ENCODE data around the gene CLCN2. TPM values are rescaled to one million over a fixed set of nuclear protein-coding genes. Genes with fewer than 3 reads are reported as not detected.

The CLCN2 gene
- total RNA-seq, 1 donor from 2014 or later = 2.1 TPM

DNA sequence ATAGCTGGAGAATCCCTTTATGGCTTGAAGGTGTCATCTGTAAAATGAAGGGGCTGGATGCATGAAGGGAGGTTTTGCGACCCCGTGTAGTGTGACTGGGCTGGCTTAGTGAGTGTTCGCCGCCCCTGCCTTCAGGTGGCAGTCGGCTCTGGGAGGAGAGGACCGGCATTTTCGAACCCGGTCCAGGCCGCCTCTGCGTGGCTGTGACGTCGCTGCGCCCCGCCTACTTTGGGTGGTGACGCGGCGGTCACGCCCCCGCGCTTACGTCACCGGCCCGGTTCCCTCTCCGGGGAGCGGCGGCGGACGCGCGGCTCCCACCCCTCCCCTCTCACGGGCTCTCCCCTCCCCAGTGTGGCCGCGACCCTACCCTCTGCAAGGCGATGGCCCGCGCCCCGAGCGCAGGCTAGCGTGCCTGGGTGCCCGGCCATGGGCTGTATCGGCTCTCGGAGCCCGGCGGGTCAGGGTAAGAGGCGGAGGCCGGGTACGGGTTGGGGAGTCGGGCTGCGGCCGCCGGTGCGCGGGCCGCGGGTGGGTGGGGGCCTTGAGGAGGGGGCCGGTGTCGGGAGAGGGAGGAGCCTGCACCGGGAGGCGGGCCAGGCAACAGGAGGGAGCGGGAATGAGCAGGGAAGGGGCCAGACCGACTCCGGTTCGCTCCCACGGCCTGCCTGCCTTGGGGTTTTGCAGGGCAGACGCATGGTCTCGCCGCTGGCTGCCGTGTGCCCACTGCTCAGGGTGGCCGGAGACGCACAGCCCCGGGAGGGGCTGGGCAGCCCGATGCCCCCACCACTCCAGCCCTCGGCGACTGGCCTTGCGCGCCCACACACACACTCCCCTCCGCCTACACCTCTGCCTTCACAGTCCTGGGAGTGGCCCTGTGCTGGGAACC is 25.5 kb downstream of the CLCN2 start:
- TF ChIP-seq, protein P1, sequence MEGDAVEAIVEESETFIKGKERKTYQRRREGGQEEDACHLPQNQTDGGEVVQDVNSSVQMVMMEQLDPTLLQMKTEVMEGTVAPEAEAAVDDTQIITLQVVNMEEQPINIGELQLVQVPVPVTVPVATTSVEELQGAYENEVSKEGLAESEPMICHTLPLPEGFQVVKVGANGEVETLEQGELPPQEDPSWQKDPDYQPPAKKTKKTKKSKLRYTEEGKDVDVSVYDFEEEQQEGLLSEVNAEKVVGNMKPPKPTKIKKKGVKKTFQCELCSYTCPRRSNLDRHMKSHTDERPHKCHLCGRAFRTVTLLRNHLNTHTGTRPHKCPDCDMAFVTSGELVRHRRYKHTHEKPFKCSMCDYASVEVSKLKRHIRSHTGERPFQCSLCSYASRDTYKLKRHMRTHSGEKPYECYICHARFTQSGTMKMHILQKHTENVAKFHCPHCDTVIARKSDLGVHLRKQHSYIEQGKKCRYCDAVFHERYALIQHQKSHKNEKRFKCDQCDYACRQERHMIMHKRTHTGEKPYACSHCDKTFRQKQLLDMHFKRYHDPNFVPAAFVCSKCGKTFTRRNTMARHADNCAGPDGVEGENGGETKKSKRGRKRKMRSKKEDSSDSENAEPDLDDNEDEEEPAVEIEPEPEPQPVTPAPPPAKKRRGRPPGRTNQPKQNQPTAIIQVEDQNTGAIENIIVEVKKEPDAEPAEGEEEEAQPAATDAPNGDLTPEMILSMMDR (IDR thresholded peaks at IDR 0.05; ENCODE audit: insufficient read depth, low read length, severe bottlenecking) = no peak
- no peak for FAIRE-seq
- peak; percentile 44 for DNase-seq (ENCODE audit: low read depth)
- Histone ChIP-seq H3K27me3 (ENCODE audit: control insufficient read depth, insufficient read depth, low read length) (no peaks in the 10 kb centered on the region), H3K36me3 (ENCODE audit: control insufficient read depth, insufficient read depth, low read length) (peaks cover 20% of the 10 kb centered on the region), H3K4me3 (ENCODE audit: low read depth, low read length) (peak overlapping the region; percentile 75)

DNA sequence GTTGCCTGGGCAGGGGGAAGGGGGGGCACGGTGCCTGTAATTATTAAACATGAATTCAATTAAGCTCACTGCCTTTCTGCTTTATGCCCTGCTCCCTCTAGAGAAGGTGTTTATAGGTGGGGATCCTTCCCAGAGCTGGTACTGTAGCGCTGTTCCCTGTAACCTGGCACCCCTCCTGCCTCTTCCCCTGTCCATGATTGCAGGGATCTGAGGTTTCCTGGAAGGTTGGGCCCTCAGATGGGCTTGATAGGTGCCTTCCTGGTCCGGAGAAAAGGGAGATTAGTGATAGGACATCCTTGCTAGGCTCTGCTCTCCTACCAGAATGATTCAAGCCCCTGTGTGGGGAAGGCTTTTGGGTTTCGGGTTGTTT is 26.1 kb downstream of the CLCN2 start:
- FAIRE-seq = no peak
- Histone ChIP-seq H3K27me3 (ENCODE audit: control insufficient read depth, insufficient read depth, low read length) (no peaks in the 10 kb centered on the region), H3K4me3 (ENCODE audit: low read depth, low read length) (peak overlapping the region; percentile 75), H3K36me3 (ENCODE audit: control insufficient read depth, insufficient read depth, low read length) (peaks cover 20% of the 10 kb centered on the region)
- no peak for DNase-seq (ENCODE audit: low read depth)
- TF ChIP-seq, protein P1 (IDR thresholded peaks at IDR 0.05; ENCODE audit: insufficient read depth, low read length, severe bottlenecking) = no peak

DNA sequence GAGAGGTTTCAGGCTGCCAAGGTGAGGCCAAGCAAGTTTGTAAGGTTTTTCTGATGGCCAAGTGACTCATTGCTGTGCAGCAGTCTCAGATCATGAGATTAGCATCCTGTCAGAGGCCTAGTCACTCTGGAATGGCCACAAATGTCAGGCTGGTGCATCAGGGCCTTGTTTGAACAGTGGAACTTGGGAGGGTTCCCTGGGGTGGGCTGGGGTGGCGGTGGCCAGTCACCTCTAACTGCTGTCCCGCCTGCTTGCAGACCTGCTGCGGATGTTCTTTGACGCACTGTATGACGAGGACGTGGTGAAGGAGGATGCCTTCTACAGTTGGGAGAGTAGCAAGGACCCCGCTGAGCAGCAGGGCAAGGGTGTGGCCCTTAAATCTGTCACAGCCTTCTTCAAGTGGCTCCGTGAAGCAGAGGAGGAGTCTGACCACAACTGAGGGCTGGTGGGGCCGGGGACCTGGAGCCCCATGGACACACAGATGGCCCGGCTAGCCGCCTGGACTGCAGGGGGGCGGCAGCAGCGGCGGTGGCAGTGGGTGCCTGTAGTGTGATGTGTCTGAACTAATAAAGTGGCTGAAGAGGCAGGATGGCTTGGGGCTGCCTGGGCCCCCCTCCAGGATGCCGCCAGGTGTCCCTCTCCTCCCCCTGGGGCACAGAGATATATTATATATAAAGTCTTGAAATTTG is 26.8 kb downstream of the CLCN2 start:
- no peaks in the 10 kb centered on the region for H3K27me3 ChIP-seq (ENCODE audit: control insufficient read depth, insufficient read depth, low read length)
- H3K36me3 ChIP-seq (ENCODE audit: control insufficient read depth, insufficient read depth, low read length) = peaks cover 20% of the 10 kb centered on the region
- TF ChIP-seq, protein P1 (IDR thresholded peaks at IDR 0.05; ENCODE audit: insufficient read depth, low read length, severe bottlenecking) = no peak
- FAIRE-seq (no peak), DNase-seq (ENCODE audit: low read depth) (peak; percentile 88)
- H3K4me3 ChIP-seq (ENCODE audit: low read depth, low read length) = no peak overlapping the region

DNA sequence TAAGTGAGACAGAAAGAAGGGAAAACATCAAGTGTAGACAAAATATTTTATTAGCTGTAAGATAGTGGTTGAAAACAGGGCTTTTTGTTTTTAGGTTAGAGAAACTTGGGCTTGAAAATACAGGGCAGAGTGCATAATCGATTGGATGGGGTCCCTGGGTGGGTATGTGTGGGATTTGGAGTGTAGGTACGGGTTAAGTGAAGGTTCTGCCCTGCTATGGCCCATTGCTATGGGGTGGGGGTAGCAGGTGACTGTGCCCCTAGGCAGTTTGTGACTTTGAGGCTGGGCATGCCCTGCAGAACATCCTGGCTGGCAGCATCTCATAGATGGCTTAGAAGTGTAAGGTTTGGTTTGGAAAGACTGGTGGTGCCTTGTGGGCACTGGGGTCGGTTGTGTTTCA is 27.7 kb downstream of the CLCN2 start:
- H3K36me3 ChIP-seq (ENCODE audit: control insufficient read depth, insufficient read depth, low read length) = peaks cover 25% of the 10 kb centered on the region

DNA sequence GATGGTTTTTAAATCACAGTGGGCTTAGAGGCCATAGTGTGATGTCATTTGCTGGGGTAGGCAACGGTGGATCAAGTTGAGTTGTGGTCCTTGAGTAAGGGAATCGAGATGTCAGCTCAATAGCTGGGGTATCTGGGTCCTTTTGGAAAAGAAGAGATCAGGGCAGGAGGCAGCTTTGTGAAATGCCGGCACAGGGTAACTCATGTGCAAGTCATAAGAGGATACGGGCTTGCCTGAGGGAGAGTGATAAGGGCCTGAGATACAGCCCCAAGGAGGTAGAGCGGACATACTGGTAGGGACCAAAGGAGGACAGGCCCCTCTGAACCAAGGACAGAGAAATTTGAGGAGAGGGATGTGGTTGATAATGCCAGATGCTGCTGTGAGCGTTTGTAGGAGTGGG is 28.2 kb downstream of the CLCN2 start:
- peaks cover 30% of the 10 kb centered on the region for H3K36me3 ChIP-seq (ENCODE audit: control insufficient read depth, insufficient read depth, low read length)
- H3K27me3 ChIP-seq (ENCODE audit: control insufficient read depth, insufficient read depth, low read length) = no peaks in the 10 kb centered on the region
- FAIRE-seq = no peak
- no peak for DNase-seq (ENCODE audit: low read depth)
- H3K4me3 ChIP-seq (ENCODE audit: low read depth, low read length) = no peak overlapping the region
- TF ChIP-seq, protein P1 (IDR thresholded peaks at IDR 0.05; ENCODE audit: insufficient read depth, low read length, severe bottlenecking) = no peak

More for the DNA sequence above, 27.7 kb downstream of the CLCN2 start:
- FAIRE-seq = no peak
- Histone ChIP-seq H3K4me3 (ENCODE audit: low read depth, low read length) (no peak overlapping the region), H3K27me3 (ENCODE audit: control insufficient read depth, insufficient read depth, low read length) (no peaks in the 10 kb centered on the region)
- DNase-seq (ENCODE audit: low read depth) = no peak
- TF ChIP-seq, protein P1 (IDR thresholded peaks at IDR 0.05; ENCODE audit: insufficient read depth, low read length, severe bottlenecking) = no peak
